CD4-positive, alpha-beta T cell (primary cell): ENCODE data around the gene TMEM144. TPM values are rescaled to one million over a fixed set of nuclear protein-coding genes. Genes with fewer than 3 reads are reported as not detected.

Source experiments
- ATAC-seq: fragments of 200-7000 bp; cut with Tn5 transposase; one replicate; pipeline ENCODE4 v1.10.0; 2022; ENCODE audit warnings: mild to moderate bottlenecking; ENCODE audit not compliant: poor library complexity
- CTCF ChIA-PET: fragments of 350-600 bp; sonication (Branson Sonifier 250); formaldehyde crosslinking; loops from one replicate; lab custom pipeline; 2021; ENCODE audit warnings: antibody characterized with exemption, inconsistent platforms; lab: Charles Lee
- POLR2A ChIA-PET: fragments of 350-600 bp; sonication (Branson Sonifier 250); formaldehyde crosslinking; loops from one replicate; lab custom pipeline; 2021; ENCODE audit warnings: antibody characterized with exemption, inconsistent platforms; lab: Charles Lee
- DNase-seq, 14 experiments: peaks; one replicate each; pipeline ENCODE4 v3.0.0-alpha.2; 2013 to 2020; ENCODE audit warnings: mixed read lengths in 2 of 14
- H3K27ac ChIP-seq, 2 donors: one replicate each; pipeline versions ENCODE4 v1.5.1 to v1.7.0; 2013; ENCODE audit warnings: low read length in 2 of 2, low read depth in 1 of 2, mild to moderate bottlenecking in 1 of 2
- H3K27me3 ChIP-seq, 2 experiments: 1 replicate in 1 of 2; 2 replicates in 1 of 2; pipeline versions ENCODE4 v1.6.1 to v1.7.0; 2013; ENCODE audit warnings: low read length in 2 of 2, control low read depth in 1 of 2, mild to moderate bottlenecking in 1 of 2, moderate library complexity in 1 of 2; ENCODE audit not compliant: insufficient read depth in 2 of 2, control insufficient read depth in 1 of 2
- H3K36me3 ChIP-seq: one replicate; pipeline ENCODE4 v1.6.1; 2013; ENCODE audit warnings: low read length, control low read depth; ENCODE audit not compliant: insufficient read depth
- H3K4me1 ChIP-seq: one replicate; pipeline ENCODE4 v1.6.1; 2013; ENCODE audit warnings: low read length, control low read depth; ENCODE audit not compliant: insufficient read depth
- H3K4me3 ChIP-seq: one replicate; pipeline ENCODE4 v1.5.1; 2013; ENCODE audit warnings: mild to moderate bottlenecking, low read length, moderate library complexity
- H3K9me3 ChIP-seq, 2 experiments: 1 replicate in 1 of 2; 2 replicates in 1 of 2; pipeline versions ENCODE4 v1.6.1 to v1.7.0; 2013; ENCODE audit warnings: low read length in 2 of 2, mild to moderate bottlenecking in 2 of 2, control low read depth in 1 of 2, moderate library complexity in 1 of 2; ENCODE audit not compliant: control insufficient read depth in 1 of 2, insufficient read depth in 1 of 2
- H3K27ac Mint-ChIP-seq: one replicate; pipeline ENCODE4 v1.8.0; 2020; ENCODE audit warnings: mixed read lengths
- H3K27me3 Mint-ChIP-seq: one replicate; pipeline ENCODE4 v1.8.0; 2021; ENCODE audit warnings: mixed read lengths
- H3K36me3 Mint-ChIP-seq: one replicate; pipeline ENCODE4 v1.8.0; 2021; ENCODE audit warnings: low read depth, mixed read lengths
- H3K4me1 Mint-ChIP-seq: one replicate; pipeline ENCODE4 v1.8.0; 2021; ENCODE audit warnings: low read depth, mixed read lengths
- H3K4me3 Mint-ChIP-seq: one replicate; pipeline ENCODE4 v1.8.0; 2020; ENCODE audit warnings: mild to moderate bottlenecking, mixed read lengths
- H3K9me3 Mint-ChIP-seq: one replicate; pipeline ENCODE4 v1.8.0; 2020; ENCODE audit warnings: mixed read lengths
- intact Hi-C, 2 experiments: fragments of 100-400 bp; cut with DNase I in 1 of 2; cut with micrococcal nuclease in 1 of 2; formaldehyde crosslinking; loops; one replicate each; pipeline versions ENCODE4 v1.15.1 to v1.9.0; 2023 to 2025; cut with DNase I, micrococcal nuclease
- total RNA-seq, 174 experiments: library from RNA in 2 of 174; stranded (reverse) in 2 of 174; gene quantifications; one replicate each; pipeline ENCODE4 v1.2.3 and lab custom pipeline; 2021 to 2026
- TF ChIP-seq, protein P1 (sequence below): fragments of 200-600 bp; IDR thresholded peaks from one replicate; pipeline ENCODE4 v1.8.0; 2022; ENCODE audit warnings: antibody characterized with exemption, mild to moderate bottlenecking

Gene TMEM144
- total RNA-seq, 2 experiments from 2014 or later: 0.45 TPM; not detected in 1

DNA sequence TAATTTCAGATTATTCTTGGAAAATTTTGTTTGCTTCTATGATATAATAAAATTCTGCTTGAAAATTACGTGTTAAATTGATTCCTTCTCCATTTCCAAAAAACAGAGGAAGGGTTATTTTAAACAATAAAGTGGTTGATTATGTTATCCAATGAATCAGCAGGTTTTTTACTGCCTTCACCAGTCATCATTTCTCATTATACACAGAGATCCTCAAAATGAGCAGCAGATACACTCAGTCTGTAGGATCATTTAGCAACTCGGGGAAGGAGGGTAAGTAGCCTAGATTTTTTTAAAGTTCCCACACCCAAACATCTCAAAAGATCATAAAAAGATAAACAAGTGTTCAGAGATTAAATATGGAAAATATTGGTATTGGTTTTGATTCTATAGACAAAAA lies 6.8 kb upstream of the TMEM144 start:
- DNase-seq: no peak
- no peaks in the 10 kb centered on the region for H3K4me1 ChIP-seq

DNA sequence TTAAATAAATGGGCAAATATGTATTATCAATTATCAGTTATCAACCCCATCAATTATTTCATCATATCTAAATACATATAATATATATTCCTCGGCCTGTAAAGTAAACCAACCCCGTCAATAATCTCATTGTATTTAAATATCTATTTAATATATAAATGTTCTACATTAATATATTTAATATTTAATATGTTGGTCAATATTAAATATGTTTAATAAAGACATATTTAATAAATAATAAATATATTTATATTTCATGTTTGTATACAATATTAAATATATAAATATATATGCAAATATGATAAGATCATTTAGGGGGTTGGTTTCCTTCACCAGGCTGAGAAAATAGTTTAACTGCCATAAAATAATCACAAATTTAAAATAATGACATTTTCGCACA lies 6.4 kb upstream of the TMEM144 start:
- intact Hi-C loops: no loop called here
- no peaks in the 10 kb centered on the region for H3K4me1 ChIP-seq
- DNase-seq (no peak), ATAC-seq (no peak)
- Mint-ChIP-seq H3K27me3 (peaks cover 9% of the 10 kb centered on the region), H3K4me1 (no peaks in the 10 kb centered on the region), H3K9me3 (peaks cover 2% of the 10 kb centered on the region), H3K4me3 (no peak overlapping the region), H3K27ac (no peak overlapping the region), H3K36me3 (no peaks in the 10 kb centered on the region)
- ChIA-PET CTCF (no interaction called here), POLR2A (no interaction called here)
- no peak overlapping the region for H3K4me3 ChIP-seq
- H3K36me3 ChIP-seq: no peaks in the 10 kb centered on the region
- H3K27ac ChIP-seq: no peak overlapping the region
- H3K9me3 ChIP-seq: no peaks in the 10 kb centered on the region
- no peaks in the 10 kb centered on the region for H3K27me3 ChIP-seq
- TF ChIP-seq, protein P1, sequence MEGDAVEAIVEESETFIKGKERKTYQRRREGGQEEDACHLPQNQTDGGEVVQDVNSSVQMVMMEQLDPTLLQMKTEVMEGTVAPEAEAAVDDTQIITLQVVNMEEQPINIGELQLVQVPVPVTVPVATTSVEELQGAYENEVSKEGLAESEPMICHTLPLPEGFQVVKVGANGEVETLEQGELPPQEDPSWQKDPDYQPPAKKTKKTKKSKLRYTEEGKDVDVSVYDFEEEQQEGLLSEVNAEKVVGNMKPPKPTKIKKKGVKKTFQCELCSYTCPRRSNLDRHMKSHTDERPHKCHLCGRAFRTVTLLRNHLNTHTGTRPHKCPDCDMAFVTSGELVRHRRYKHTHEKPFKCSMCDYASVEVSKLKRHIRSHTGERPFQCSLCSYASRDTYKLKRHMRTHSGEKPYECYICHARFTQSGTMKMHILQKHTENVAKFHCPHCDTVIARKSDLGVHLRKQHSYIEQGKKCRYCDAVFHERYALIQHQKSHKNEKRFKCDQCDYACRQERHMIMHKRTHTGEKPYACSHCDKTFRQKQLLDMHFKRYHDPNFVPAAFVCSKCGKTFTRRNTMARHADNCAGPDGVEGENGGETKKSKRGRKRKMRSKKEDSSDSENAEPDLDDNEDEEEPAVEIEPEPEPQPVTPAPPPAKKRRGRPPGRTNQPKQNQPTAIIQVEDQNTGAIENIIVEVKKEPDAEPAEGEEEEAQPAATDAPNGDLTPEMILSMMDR: no peak

More for the DNA sequence above, 6.8 kb upstream of the TMEM144 start:
- Mint-ChIP-seq H3K9me3 (peaks cover 2% of the 10 kb centered on the region), H3K27me3 (peaks cover 8% of the 10 kb centered on the region), H3K27ac (no peak overlapping the region), H3K4me1 (no peaks in the 10 kb centered on the region), H3K4me3 (no peak overlapping the region), H3K36me3 (no peaks in the 10 kb centered on the region)
- POLR2A ChIA-PET: no interaction called here
- no peak for ATAC-seq
- CTCF ChIA-PET: no interaction called here
- Histone ChIP-seq H3K27me3 (no peaks in the 10 kb centered on the region), H3K9me3 (no peaks in the 10 kb centered on the region), H3K27ac (no peak overlapping the region), H3K4me3 (no peak overlapping the region), H3K36me3 (no peaks in the 10 kb centered on the region)
- TF ChIP-seq, protein P1: no peak
- intact Hi-C loops: no loop called here

DNA sequence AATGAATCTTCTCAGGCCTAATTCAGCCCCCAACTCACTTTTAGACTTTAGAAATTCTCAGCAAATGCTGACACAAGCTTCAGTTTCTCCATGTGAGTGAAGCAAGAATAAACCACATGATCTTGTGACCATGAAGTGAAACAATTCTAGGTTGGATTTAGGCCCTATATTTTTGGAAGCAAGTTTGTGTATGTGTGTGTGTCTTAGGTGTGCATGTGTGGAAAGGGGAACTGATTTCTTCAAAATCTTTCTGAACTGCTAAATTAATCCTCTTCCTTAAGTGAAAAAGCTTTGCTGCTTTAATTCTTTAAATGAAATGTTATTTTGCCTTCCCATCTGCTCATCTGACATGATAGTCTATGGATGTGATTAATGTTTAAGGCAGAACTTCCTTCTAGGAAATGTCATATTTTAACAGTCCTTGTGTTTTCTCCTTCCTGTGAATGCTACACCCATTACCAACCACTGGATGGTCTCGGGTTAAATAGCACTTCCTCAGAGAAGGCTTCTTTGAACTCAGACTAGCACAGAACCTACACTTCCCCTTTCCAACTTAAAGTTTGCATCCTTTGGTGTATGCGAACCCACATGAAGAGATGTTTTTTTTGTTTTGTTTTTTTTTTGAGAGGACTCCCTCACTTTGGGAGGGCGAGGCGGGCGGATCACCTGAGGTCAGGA lies 1.2 kb upstream of the TMEM144 start:
- peaks cover 2% of the 10 kb centered on the region for H3K9me3 Mint-ChIP-seq
- Histone ChIP-seq H3K9me3 (peaks cover 0 to 5% of the 10 kb centered on the region in 2 experiments), H3K36me3 (no peaks in the 10 kb centered on the region), H3K4me3 (no peak overlapping the region), H3K27ac (no peak overlapping the region), H3K4me1 (peaks cover 5% of the 10 kb centered on the region), H3K27me3 (peaks cover 8 to 11% of the 10 kb centered on the region in 2 experiments)
- ChIA-PET CTCF (no interaction called here), POLR2A (no interaction called here)
- peaks cover 45% of the 10 kb centered on the region for H3K27me3 Mint-ChIP-seq
- intact Hi-C loops: no loop called here
- no peak overlapping the region for H3K4me3 Mint-ChIP-seq
- peaks cover 19% of the 10 kb centered on the region for H3K4me1 Mint-ChIP-seq
- DNase-seq: peak in 3 of 14 experiments; percentile 18 to 47 (median 44)
- no peak for ATAC-seq
- no peak overlapping the region for H3K27ac Mint-ChIP-seq
- no peaks in the 10 kb centered on the region for H3K36me3 Mint-ChIP-seq
- TF ChIP-seq, protein P1: no peak
